Right hindlimb (tissue), 1 donor: ENCODE data around the gene XRCC5.
"Not testable (repeated sequence)": the region's sequence is repeated elsewhere in the genome, so short reads cannot be mapped to it uniquely, and the experiment has no call there.

Experiments used
- DNase-seq: peaks from one replicate; pipeline ENCODE4 v3.0.0-alpha.2; 2018

Gene XRCC5

DNA sequence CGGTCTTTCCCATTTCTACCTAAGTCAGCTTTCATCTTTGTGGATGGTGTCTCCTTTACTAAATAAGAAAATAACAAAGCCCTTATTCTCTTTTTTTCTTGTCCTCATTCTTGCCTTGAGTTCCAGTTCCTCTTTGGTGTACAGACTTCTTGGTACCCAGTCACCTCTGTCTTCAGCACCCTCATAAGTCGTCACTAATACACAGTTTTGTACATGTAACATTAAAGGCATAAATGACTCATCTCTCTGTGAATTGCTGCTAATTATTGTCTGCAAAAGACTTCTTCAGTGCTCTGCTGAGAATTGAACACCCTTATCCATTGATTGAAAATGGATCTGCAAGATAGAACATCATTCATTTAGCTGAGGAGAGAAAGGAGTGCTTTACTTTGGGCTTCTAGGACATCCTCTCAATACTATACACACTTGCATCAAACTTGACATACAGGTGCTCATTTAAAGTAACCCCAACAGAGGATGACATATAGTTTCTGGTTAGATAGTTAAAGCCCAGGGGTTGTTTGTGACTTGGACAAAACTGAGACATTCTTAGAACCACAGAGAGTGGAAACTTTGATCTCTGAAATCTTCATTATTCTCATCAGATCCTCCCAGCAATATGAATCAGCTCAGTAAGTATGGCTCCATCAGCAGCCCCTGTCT lies 97.0 kb downstream of the XRCC5 start:
- DNase-seq = no peak

DNA sequence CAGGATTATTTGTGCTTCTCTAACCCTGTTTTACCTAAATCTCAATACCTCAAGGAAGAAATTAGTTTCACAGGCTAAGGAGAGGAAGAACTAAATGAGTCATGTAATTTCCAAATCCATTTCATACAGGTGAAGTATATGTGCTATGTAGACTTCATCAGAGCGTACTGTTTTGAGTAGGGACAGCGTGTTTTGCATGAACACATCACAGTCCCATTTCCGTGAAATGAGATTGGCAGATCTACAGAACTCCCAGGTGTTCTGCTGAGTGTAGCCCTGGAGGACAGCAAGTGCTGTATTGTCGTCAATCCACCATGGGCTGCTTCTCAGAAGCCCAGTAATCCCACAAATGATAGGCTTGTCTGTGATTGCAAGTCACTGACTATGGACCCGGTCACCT lies 97.7 kb downstream of the XRCC5 start:
- no peak for DNase-seq

DNA sequence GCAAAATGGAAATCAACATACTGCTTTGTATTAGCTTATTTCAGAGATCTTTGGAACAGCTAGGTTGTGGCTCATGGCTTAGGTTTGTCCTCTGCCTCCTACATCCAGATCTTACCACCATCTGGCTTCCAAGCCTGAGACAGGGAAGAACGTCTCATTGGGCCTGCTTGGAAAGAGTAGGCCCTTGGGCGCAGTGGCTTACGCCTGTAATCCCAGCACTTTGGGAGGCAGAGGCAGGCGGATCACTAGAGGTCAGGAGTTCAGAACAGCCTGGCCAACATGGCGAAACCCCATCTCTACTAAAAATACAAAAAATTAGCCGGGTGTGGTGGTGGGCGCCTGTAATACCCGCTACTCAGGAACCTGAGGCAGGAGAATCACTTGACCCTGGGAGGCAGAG lies 99.5 kb downstream of the XRCC5 start:
- DNase-seq = not testable (repeated sequence)

DNA sequence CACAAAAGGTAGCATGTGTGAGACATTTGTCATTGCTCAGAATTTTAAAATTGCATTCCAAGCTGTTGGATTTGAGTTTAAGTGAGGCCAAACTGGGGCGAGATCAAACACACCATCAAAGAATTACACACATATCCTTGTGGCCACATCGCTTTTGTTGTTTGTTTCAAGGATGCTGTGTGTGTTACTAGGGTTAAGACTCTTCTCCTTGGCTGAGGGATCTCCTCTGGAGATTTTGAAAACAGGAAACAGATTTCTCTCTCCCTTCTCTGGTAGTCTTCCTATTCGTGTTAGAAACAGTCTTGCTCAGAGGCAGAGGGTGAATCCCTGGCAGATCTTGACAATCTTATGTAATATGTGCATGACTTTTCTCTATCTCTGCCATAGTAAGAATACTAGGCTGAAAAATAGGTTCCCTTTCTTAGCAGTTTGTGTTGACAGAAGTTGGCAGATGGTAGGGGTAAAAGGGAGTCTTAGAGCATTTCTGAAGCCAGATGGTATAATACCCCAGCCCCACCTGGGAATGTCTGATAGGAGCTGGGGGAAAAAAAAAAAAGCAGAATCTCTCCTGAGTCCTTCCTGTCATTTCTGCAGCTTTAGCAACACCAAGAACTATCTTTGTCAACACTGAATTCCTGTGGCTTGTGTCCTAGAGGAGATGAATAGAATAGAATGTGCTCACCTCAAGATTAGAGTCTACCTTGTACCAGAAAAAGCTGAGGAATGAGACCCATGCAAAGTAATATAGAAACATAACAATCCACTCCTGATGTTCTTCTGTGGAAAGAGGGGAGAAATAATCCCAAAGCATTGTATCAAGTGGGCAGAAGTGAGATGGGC lies 101.8 kb downstream of the XRCC5 start:
- no peak for DNase-seq

DNA sequence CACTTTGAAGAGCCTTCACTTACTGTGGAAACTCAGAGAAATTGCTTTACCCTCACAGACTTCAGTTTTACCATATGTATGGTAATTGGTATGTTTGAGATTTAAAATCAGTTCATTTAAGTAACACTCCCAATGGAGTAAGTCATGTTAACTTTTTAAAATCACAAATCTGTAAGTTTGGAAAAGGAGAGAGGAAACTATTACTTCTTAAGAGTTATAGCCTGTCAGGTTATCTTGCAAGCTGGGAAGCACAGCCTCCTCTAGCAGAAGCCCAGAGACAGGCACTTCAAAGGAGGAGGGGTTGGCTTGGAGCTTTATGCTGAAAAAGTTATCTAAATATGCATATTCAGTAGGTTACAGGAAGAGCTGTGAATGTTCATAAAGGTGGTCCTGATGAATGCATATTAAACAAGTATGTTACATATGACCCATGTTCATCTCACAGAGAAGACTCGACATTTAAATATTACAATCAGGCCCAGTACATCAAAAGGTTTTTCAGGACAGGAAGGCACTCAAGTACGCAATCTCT lies 102.5 kb downstream of the XRCC5 start:
- no peak for DNase-seq

DNA sequence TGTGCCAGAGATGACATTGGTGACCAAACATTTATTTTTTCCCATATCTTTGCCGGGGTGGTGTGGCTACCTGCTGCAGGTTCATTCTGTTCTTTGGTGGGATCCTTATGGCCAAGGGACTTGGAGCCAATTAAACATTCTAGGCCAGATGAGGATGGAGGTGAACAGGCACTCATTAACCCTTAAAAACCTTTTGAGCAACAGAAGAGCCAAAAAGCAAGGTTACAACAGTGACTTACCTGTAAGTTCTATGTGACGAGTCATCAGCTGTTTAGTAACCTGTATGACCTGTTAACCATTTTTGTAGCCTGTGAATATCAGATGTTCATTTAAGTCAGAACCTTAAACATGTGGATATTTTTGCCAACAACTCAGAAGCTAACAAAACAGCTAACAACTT lies 105.6 kb downstream of the XRCC5 start:
- DNase-seq = no peak

DNA sequence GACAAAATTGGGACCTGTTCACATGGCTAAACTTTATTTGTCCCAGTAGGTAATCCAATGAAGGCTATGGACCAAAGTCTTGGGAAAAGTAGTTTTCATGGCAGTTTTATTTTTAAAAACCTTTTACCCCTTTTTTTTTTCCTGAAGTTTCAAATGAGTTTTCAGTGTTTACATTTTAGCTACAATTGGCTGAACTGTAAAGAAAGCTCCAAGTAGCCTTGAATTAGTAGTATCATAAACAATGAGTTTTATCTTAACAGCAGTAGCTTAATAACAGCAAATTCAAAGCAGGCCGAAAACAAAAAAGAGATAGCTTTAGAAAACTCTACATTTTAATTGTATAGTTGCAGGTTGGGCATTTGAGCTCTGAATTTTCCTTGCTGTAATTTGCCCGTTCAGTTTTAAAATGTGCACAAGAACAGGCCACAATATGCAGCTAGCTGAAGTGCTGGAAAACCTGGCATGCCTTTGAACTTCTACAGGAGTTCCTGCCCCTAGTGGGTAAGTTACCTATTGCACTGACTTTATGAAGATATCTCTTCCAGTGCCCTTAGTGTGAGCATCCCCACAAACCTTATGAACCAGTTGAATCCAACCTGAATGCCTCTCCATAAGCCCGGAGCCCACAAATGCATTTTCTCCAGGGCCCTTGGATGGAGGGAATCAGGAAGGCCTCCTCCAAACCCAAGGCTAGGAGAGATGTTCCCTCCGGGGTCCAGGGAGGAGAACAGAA lies 106.7 kb downstream of the XRCC5 start:
- no peak for DNase-seq

DNA sequence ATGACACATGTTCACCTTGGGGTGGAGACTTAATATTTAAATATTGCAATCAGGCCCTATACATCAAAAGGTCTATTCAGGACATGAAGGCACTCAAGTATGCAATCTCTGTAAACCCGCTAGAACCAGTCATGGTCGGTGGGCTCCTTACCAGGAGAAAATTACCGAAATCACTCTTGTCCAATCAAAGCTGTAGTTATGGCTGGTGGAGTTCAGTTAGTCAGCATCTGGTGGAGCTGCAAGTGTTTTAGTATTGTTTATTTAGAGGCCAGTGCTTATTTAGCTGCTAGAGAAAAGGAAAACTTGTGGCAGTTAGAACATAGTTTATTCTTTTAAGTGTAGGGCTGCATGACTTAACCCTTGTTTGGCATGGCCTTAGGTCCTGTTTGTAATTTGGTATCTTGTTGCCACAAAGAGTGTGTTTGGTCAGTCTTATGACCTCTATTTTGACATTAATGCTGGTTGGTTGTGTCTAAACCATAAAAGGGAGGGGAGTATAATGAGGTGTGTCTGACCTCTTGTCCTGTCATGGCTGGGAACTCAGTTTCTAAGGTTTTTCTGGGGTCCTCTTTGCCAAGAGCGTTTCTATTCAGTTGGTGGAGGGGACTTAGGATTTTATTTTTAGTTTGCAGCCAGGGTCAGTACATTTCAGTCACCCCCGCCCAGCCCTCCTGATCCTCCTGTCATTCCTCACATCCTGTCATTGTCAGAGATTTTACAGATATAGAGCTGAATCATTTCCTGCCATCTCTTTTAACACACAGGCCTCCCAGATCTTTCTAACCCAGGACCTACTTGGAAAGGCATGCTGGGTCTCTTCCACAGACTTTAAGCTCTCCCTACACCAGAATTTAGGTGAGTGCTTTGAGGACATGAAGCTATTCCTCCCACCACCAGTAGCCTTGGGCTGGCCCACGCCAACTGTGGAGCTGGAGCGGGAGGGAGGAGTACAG lies 108.1 kb downstream of the XRCC5 start:
- DNase-seq = no peak

DNA sequence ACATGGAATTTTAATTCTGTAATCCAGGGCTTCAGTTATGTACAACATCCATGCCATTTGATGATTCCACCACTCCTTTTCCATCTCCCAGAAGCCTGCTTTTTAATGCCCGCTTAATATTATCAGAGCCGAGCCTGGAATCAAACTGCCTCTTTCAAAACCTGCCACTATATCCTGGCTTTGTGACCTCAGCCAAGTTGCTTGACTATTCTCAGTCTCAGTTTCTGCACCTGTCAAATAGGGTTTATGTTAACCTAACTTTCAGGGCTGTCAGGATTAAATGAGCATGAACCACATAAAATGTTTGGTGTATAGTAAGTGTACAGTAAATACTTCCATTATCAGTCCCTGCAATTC lies 108.7 kb downstream of the XRCC5 start:
- no peak for DNase-seq

DNA sequence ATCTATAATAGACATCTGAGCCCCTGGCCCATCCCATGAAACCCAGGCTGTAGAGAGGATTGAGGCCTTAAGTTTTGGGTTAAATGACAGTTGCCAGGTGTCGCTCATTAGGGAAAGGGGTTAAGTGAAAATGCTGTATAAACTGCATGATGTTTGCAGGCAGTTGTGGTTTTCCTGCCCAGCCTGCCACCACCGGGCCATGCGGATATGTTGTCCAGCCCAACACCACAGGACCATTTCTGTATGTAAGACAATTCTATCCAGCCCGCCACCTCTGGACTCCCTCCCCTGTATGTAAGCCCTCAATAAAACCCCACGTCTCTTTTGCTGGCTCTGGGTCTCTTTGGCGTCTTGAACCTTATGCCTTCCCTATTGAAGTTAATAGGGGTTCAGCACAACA lies 110.7 kb downstream of the XRCC5 start:
- no peak for DNase-seq

DNA sequence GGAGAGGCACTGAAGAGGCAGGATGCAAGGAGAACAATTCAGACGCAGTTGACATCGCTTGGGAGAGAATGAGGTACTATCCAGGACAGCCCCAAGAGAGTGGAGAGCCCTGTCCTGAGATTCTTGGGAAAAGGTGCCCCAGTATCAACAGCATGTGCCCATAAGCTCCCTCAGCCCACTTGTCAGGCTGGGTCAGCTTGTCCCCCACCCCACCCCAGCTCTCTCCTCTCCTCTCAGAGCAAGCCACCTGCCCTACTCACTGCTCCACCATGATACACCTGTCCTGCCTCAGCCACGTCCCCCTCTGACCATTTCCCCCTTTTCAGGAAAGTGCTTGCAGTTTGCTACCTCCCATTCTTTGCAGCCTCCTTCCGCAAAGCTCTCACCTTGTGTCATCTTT lies 111.8 kb downstream of the XRCC5 start:
- no peak for DNase-seq

DNA sequence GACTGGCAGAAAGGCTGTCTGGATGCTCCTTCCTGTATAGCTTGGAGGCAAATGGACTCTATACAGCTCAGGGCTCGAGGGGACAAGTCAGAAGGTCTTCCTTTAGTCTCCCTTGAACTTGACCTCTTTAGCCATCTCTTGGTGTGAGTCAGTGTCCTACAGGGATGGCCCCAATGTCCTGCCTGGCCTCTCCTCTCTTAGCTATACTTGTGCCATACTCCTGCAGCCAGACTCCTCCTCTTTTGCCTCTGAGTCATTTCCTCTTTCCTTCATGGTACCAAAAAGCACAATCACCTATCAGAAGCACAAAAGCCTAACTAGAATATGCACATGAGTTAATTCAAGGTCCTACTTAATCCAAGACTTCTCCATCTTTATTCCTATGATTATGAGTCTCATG lies 112.7 kb downstream of the XRCC5 start:
- no peak for DNase-seq

DNA sequence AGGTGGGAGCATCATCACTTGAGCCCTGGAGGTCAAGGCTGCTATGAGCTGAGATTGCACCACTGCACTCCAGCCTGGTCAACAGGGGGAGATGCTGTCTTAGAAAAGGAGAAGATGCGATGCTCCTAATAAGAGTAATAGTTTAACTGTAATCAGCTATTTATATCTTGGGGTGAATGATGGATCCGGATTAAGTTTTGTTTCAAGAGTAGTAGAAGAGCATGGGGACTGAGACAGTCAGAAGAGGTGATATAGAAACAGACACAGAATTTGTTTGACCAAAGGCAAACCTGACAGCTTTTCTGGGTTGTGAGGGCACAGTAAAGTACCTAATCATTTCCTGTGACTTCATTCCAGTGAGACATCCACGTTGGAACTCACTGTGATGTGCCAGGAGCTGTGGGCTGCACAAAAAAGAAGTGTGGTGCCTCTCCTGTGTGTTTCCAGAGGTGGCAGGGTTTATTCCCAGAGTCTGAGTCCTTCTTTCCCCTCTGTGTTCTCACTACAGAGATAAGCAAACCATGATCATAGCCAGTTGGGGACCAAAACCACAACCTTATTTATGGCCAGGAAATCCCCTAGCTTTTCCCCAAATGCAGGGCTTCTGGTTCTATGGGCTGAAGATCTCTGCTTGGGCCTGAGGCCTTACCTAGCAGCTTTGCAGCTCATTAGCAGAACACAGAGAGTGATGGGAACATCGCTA lies 113.7 kb downstream of the XRCC5 start:
- no peak for DNase-seq

DNA sequence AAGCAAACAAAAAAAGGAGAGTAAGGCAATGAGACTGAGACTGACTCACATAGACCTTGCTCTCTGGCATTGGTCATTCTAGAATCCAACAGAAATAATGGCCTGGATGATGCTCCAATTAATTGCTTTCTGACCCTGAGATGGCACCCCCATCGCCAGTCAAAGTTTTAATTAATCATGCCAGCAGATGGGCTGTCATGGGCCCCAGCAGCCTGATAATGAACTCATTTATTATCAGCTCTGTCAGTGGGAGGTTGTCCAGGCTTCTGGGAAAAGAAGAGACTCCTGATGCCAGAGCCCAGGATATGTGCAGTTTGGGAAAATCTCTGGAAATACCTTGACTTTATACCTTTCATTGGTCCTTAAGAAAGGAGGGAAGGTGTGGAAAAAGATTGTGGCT lies 115.2 kb downstream of the XRCC5 start:
- no peak for DNase-seq

DNA sequence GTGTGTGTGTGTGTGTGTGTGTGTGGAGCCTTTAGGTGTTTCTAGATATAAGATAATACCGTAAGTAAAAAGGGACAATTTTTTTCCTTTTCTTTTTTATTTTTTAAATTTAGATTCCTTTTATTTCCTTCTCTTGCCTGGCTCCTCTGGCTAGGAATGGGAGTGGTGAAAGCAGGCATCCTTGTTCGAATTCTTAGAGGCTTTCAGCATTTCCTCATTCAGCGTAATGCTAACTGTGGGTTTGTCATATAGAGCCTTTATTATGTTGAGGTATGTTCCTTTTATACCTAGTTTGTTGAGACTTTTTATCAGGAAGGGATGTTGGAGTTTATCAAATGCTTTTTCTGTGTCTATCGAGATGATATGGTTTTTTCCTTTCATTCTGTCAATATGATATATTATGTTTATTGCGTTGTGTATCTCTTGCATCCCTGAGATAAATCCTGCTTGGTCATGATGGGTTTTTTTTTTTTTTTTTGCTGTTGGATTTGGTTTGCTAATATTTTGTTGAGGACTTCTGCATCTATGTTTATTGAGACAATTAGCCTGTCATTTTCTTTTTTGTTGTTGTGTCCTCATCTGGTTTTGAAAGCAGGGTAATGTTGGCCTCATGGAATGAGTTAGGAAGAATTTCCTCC lies 120.2 kb downstream of the XRCC5 start:
- DNase-seq = no peak

DNA sequence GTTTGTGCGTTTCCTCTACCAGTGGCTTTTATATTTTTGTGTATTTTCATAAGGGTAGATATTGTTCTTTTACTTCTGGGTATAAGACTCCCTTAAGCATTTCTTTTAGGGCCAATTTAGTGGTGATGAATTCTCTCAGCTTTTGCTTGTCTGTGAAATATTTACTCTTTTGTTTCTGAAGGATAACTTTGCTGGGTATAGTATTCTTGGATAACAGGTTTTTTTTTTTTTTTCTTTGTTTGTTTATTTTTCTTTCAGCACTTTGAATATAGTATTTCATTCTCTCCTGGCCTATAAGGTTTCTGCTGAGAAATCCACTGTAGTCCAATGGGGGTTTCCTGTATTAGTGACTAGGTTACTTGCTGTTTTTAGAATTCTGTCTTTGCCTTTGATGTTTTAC lies 122.7 kb downstream of the XRCC5 start:
- no peak for DNase-seq

DNA sequence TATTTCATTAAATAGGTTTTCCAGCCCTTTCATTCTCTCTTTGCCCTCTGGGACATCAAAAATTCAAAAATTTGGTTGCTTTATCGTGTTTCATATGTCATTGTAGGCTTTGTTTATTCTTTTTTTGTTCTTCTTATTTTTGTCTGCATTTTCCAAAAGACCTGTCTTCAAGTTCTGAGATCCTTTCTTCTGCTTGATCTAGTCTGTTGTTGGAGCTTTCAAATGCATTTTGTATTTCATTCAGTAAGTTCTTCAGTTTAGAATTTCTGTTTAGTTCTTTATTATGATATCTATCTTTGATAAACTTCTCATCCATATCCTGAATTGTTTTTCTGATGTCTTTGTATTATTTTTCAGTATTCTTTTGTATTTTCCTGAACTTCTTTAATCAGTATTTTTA lies 123.6 kb downstream of the XRCC5 start:
- DNase-seq = no peak

DNA sequence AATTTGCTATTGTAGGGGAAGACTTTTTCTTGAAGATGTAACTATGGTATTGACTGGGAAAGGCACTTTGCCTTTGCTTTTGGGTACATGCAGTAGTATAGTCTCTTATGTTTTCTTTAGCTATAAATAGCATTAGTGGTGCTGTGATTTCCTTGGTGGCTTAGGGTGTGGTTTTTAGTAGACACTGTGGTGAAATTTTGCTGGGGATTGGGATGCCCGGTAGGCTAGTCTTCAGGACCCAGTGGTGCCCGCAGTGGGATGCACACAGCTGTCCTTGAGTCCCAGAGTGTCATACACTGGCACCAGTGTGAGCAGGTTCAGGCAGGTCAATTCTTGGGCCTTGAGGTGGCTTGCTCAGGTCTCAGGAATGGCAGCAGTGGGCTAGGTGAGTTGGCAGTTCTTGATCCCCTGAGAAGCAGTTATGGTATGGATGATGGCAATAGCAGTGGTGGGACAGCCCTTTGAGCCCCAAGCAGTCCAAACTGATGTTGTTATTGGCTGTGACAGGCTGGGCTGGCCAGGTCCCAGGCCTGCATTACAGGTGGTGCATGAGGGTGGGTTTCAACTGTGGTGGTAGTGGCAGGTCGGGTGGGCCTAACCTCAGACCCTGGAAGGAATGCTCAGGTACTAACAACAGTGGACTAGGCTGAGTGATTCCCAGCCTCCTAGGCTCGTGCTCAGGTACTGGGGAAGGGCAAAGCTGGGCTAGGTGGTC lies 124.3 kb downstream of the XRCC5 start:
- DNase-seq = no peak

DNA sequence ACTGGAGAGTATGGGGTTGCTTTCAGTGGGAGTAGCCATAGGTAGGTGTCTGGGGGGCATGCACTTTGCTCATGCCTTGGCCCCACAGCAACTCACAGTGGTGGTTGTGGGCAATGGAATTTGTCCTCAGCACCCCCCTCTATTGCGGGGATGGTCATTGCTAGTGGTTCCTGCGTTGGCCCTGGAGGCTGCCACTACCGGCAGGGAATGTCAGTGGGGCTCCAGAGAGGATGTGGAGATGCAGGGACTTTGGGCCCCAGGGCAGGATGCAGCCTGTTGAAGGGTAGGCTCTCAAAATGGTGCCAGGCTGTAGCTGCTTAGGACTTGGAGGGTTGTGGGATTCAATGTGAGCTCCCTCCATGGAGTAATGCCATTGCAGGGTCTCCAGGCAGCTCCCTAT lies 125.0 kb downstream of the XRCC5 start:
- DNase-seq = no peak

DNA sequence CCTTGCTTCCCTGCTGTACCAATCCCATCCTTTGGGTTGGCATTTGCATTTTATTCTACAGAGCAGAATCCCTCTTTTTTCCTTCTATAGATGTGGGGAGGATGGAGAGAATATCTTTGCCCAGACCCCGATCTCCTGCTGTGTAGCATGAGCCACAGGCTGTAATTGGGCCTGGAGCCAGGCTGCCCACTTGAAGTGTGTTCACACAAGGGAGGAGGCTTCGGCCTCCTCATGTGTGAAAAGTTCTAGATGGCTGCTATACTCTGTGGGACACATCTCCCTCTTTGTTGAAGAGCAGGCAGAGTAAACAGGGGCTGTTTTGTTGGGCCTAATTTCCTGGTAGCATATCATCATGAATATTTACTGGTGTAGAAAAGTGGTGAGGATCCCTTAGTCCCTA lies 126.3 kb downstream of the XRCC5 start:
- DNase-seq = no peak

DNA sequence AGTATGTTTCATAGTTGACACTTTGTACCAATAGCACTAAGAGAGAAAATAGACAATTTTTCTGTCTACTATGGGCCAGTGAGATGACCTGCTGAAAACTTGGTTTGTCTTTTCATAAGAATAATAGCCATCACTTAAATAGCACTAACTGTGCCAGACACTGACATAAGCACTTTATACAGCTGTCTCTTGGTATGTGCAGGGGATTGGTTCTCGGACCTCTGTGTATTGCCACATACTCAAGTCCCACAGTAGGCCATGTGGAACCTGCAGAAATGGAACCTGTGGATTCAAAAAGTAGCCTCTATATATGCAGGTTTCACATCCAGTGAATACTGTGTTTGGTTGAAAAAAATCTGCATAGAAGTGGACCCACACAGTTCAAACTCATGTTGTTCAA lies 126.7 kb downstream of the XRCC5 start:
- DNase-seq = no peak
